ENCODE results near the gene VTI1A. TPM values are rescaled to one million over a fixed set of nuclear protein-coding genes. Genes with fewer than 3 reads are reported as not detected.

VTI1A gene
- total RNA-seq, 1 donor from 2014 or later = 26.3 TPM

DNA sequence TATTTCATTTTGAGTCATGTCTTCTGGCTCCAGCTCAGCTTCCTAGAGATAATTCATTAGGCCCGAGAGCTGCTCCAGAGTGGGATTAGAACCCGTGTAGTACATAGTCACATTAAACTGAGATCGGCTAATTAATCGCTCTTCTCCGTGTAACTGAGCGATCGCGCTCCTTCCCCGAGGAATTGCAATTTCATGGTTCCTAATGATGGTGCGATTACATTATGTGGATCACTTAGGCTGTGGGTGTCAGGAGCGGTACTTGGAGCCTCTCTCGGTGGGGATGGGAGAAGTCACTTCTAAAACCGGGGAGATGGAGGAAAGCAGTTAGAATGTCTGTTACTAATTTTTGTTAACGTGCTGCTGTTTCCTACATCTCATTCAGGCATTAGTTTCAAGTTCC, 380.1 kb downstream of the VTI1A start:
- Mint-ChIP-seq H3K36me3 (ENCODE audit: unreplicated experiment) (no peaks in the 10 kb centered on the region), H3K9me3 (ENCODE audit: unreplicated experiment) (no peaks in the 10 kb centered on the region), H3K27me3 (ENCODE audit: unreplicated experiment) (no peaks in the 10 kb centered on the region), H3K4me3 (ENCODE audit: unreplicated experiment) (no peak overlapping the region), H3K4me1 (ENCODE audit: unreplicated experiment) (no peaks in the 10 kb centered on the region), H3K27ac (ENCODE audit: unreplicated experiment) (no peak overlapping the region)
- DNase-seq (ENCODE audit: extremely low spot score, unreplicated experiment) = no peak
- no peak for TF ChIP-seq CTCF (IDR thresholded peaks at IDR 0.05)

DNA sequence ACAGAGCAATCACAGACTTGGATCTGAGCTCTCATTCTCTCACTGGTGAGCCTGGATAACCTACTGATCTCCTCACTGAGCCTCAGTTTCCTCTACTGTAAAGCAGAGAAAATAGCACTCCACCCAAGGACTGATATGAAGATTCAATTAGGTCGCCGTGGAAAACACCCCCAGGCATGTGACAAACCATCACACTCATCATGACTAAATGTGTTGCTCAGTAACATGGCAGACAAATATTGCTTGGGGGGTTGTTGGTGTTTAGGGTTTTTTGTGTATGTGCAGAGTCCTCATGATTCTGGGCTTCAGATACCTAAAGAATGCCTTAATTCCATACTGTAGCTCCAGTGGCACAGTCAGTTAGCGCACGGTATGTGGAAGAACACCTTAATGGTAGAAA, 380.9 kb downstream of the VTI1A start:
- no peaks in the 10 kb centered on the region for H3K27me3 Mint-ChIP-seq (ENCODE audit: unreplicated experiment)
- DNase-seq (ENCODE audit: extremely low spot score, unreplicated experiment) = no peak
- no peaks in the 10 kb centered on the region for H3K36me3 Mint-ChIP-seq (ENCODE audit: unreplicated experiment)
- H3K9me3 Mint-ChIP-seq (ENCODE audit: unreplicated experiment) = no peaks in the 10 kb centered on the region
- H3K4me3 Mint-ChIP-seq (ENCODE audit: unreplicated experiment) = no peak overlapping the region
- no peak overlapping the region for H3K27ac Mint-ChIP-seq (ENCODE audit: unreplicated experiment)
- H3K4me1 Mint-ChIP-seq (ENCODE audit: unreplicated experiment) = no peaks in the 10 kb centered on the region
- TF ChIP-seq CTCF (IDR thresholded peaks at IDR 0.05) = no peak

DNA sequence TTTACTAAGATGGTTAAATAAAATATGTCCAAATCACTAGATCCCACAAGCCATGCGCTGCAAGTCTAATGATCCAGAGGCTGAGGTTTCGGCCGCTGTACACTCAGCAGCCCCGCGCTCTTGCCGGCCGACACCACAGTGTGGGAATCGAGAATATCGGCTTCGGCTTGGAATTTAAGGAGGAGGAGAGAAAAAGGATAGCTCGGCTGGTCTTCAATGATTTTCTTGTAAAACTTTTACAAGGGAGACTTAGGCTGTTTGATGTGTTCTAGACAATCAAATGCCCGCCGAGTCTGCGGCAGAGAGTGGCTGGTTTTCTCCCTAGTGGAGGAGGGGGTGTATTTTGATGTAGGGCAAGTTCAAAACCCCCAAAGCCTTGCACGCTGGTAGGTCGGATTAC, 384.8 kb downstream of the VTI1A start:
- Mint-ChIP-seq H3K36me3 (ENCODE audit: unreplicated experiment) (no peaks in the 10 kb centered on the region), H3K27me3 (ENCODE audit: unreplicated experiment) (no peaks in the 10 kb centered on the region)

DNA sequence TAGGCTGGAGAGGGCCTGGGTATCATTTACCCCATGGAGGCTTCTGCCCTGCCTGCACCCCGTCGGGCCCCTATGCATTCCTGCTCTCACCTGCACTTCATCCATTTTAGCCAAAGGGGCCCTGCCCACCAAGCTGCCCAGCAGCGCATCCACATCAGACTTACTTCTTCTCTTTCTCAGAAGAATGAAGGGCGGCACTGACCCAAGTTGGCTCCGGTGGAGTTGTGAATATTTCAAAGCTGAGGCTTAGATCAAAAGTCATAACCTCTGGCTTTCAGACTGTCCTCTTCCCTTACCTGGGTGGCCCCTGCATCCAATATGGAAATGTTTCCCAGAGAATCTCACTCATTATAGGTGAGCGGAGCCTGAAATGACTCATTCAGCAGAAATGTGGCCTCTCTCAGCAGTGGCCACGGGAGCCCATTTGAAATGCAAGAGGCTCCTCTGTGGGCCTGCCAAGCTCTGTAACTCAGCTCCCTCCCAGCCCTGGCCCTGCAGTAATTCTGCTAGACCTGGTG, 385.4 kb downstream of the VTI1A start:
- Mint-ChIP-seq H3K4me1 (ENCODE audit: unreplicated experiment) (peaks cover 12% of the 10 kb centered on the region), H3K4me3 (ENCODE audit: unreplicated experiment) (no peak overlapping the region), H3K36me3 (ENCODE audit: unreplicated experiment) (no peaks in the 10 kb centered on the region), H3K27me3 (ENCODE audit: unreplicated experiment) (no peaks in the 10 kb centered on the region), H3K27ac (ENCODE audit: unreplicated experiment) (no peak overlapping the region), H3K9me3 (ENCODE audit: unreplicated experiment) (no peaks in the 10 kb centered on the region)
- no peak for TF ChIP-seq CTCF (IDR thresholded peaks at IDR 0.05)
- no peak for DNase-seq (ENCODE audit: extremely low spot score, unreplicated experiment)

More for the DNA sequence above, 384.8 kb downstream of the VTI1A start:
- Mint-ChIP-seq H3K27ac (ENCODE audit: unreplicated experiment) (no peak overlapping the region), H3K4me1 (ENCODE audit: unreplicated experiment) (peaks cover 12% of the 10 kb centered on the region), H3K9me3 (ENCODE audit: unreplicated experiment) (no peaks in the 10 kb centered on the region), H3K4me3 (ENCODE audit: unreplicated experiment) (no peak overlapping the region)
- no peak for TF ChIP-seq CTCF (IDR thresholded peaks at IDR 0.05)
- no peak for DNase-seq (ENCODE audit: extremely low spot score, unreplicated experiment)

- DNase-seq (ENCODE audit: extremely low spot score, unreplicated experiment) = no peak
- Mint-ChIP-seq H3K9me3 (ENCODE audit: unreplicated experiment) (no peaks in the 10 kb centered on the region), H3K27me3 (ENCODE audit: unreplicated experiment) (no peaks in the 10 kb centered on the region), H3K4me1 (ENCODE audit: unreplicated experiment) (peaks cover 12% of the 10 kb centered on the region), H3K36me3 (ENCODE audit: unreplicated experiment) (no peaks in the 10 kb centered on the region), H3K4me3 (ENCODE audit: unreplicated experiment) (no peak overlapping the region), H3K27ac (ENCODE audit: unreplicated experiment) (no peak overlapping the region)
- TF ChIP-seq CTCF (IDR thresholded peaks at IDR 0.05) = no peak
These were observed 385.9 kb downstream of the VTI1A start for GRCh38 chr10:112832959-112833358.

Measured in osteocyte (in vitro differentiated cells).